ENCODE data around the gene GRIN3B.

GRIN3B gene

GRCh38 chr19:995051-995827 is 5.0 kb upstream of the GRIN3B start:
- TF ChIP-seq CTCF (conservative IDR thresholded peaks at IDR 0.05) = no peak
- no peak overlapping the region for H3K27ac ChIP-seq

- no peak overlapping the region for H3K27ac ChIP-seq
- no peak for TF ChIP-seq CTCF (conservative IDR thresholded peaks at IDR 0.05)
Measured at GRCh38 chr19:996051-996838, 4.0 kb upstream of the GRIN3B start.

- TF ChIP-seq CTCF (conservative IDR thresholded peaks at IDR 0.05) = no peak
Measured at GRCh38 chr19:998064-998463, 2.2 kb upstream of the GRIN3B start.

GRCh38 chr19:999379-999719 is 870 bp upstream of the GRIN3B start:
- no peak for TF ChIP-seq CTCF (conservative IDR thresholded peaks at IDR 0.05)

More at GRCh38 chr19:998064-998463, 2.2 kb upstream of the GRIN3B start:
- no peak overlapping the region for H3K27ac ChIP-seq

GRCh38 chr19:1000591-1001537 is 645 bp downstream of the GRIN3B start:
- TF ChIP-seq CTCF (conservative IDR thresholded peaks at IDR 0.05) = no peak
- H3K27ac ChIP-seq = no peak overlapping the region

More at GRCh38 chr19:999379-999719, 870 bp upstream of the GRIN3B start:
- H3K27ac ChIP-seq = no peak overlapping the region

- H3K27ac ChIP-seq = no peak overlapping the region
- peak; percentile 93 for TF ChIP-seq CTCF (conservative IDR thresholded peaks at IDR 0.05)
Measured at GRCh38 chr19:1001538-1002166, 1.4 kb downstream of the GRIN3B start.

All from VCaP (cell line).